PFSK-1 (cell line): Measurements from ENCODE around the gene APH1B.

Experiments used
- FOXP2 ChIP-seq: optimal IDR thresholded peaks from 2 replicates; pipeline ENCODE3; 2011; ENCODE audit warnings: borderline replicate concordance, control low read depth, inconsistent platforms; ENCODE audit not compliant: insufficient read depth; ENCODE audit errors: extremely low read length, extremely low read depth
- POLR2AphosphoS5 ChIP-seq: IDR thresholded peaks from 2 replicates; pipeline ENCODE4 v1.6.1; 2012; ENCODE audit warnings: low read depth, mild to moderate bottlenecking, control low read depth, low read length, moderate library complexity
- REST ChIP-seq, 2 experiments: IDR thresholded peaks; 2 replicates each; pipeline versions ENCODE4 v1.6.1 to v1.8.0; 2011 to 2012; ENCODE audit warnings: low read depth in 2 of 2, low read length in 2 of 2, control low read depth in 1 of 2, inconsistent platforms in 1 of 2, mild to moderate bottlenecking in 1 of 2, moderate library complexity in 1 of 2; ENCODE audit not compliant: insufficient read depth in 1 of 2
- SIN3A ChIP-seq: IDR thresholded peaks from 2 replicates; pipeline ENCODE4 v1.6.1; 2012; ENCODE audit warnings: mild to moderate bottlenecking, low read length, moderate library complexity, borderline replicate concordance; ENCODE audit not compliant: insufficient read depth
- TAF1 ChIP-seq: IDR thresholded peaks from 2 replicates; pipeline ENCODE4 v1.6.1; 2012; ENCODE audit warnings: low read length, control low read depth, borderline replicate concordance; ENCODE audit not compliant: insufficient read depth

APH1B gene

GRCh38 chr15:63318344-63318743 is 40.9 kb downstream of the APH1B start:
- TF ChIP-seq FOXP2 (no peak), REST (IDR thresholded peaks at IDR 0.05; ENCODE audit: insufficient read depth in 1 of 2, low read depth in 2 of 2, low read length in 2 of 2) (no peak)

GRCh38 chr15:63319065-63319464 is 41.7 kb downstream of the APH1B start:
- TF ChIP-seq TAF1 (no peak), FOXP2 (no peak), POLR2AphosphoS5 (no peak), SIN3A (no peak), REST (IDR thresholded peaks at IDR 0.05; ENCODE audit: insufficient read depth in 1 of 2, low read depth in 2 of 2, low read length in 2 of 2) (no peak)

DNA sequence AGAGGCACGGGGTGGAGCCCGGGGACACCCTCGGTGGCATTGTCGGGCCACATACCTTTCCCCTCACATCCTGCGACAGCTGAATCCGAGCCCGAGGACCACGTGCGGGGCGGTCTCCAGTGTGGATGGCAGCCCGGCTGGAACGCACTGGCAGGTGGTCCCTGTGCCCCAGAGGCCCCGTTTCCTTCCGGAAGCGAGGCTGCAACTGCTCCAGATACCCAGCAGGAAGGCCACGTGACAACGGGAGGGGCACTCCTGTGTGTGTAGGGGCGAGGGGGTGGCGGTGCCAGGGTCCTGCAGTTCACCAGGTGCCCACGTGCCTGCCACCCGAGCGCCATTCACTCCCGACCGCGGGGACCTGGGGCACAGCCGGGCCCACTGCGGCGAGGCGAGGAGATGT is 44.1 kb downstream of the APH1B start:
- no peak for TF ChIP-seq POLR2AphosphoS5
- no peak for TF ChIP-seq SIN3A
- TF ChIP-seq TAF1, result no peak
- no peak for TF ChIP-seq REST (IDR thresholded peaks at IDR 0.05; ENCODE audit: insufficient read depth in 1 of 2, low read depth in 2 of 2, low read length in 2 of 2)
- no peak for TF ChIP-seq FOXP2

GRCh38 chr15:63322541-63322940 is 45.1 kb downstream of the APH1B start:
- TF ChIP-seq REST (IDR thresholded peaks at IDR 0.05; ENCODE audit: insufficient read depth in 1 of 2, low read depth in 2 of 2, low read length in 2 of 2) (no peak), SIN3A (no peak), TAF1 (no peak), POLR2AphosphoS5 (no peak), FOXP2 (no peak)
